OCI-LY1 (cell line): ENCODE results near the gene PARVA.

Source experiments
- CTCF ChIP-seq: fragments of 200-600 bp; sonication (generic), shearing (Covaris generic); IDR thresholded peaks from 2 replicates; pipeline ENCODE4 v1.5.1; 2017; ENCODE audit warnings: mild to moderate bottlenecking, antibody characterized with exemption, low read length, moderate library complexity, mixed read lengths
- EZH2 ChIP-seq: fragments of 200-600 bp; sonication (generic), shearing (Covaris generic); IDR thresholded peaks from 2 replicates; pipeline ENCODE4 v1.8.0; 2017; ENCODE audit warnings: borderline replicate concordance, mixed run types, mild to moderate bottlenecking, antibody characterized with exemption, low read length, moderate library complexity, mixed read lengths

GRCh38 chr11:12546660-12547059, 169.3 kb downstream of the PARVA start:
- TF ChIP-seq EZH2, result no peak
- no peak for TF ChIP-seq CTCF
